Kidney epithelial cell (primary cell): ENCODE data around the gene CABLES1. TPM values are rescaled to one million over a fixed set of nuclear protein-coding genes. Genes with fewer than 3 reads are reported as not detected.

Experiments used
- DNase-seq: peaks from one replicate; pipeline ENCODE4 v3.0.0-alpha.2; 2010; ENCODE audit warnings: low read depth
- H3K27me3 ChIP-seq: 2 replicates; pipeline ENCODE4 v1.6.0; 2011; ENCODE audit warnings: low read length; ENCODE audit not compliant: control insufficient read depth, insufficient read depth
- H3K36me3 ChIP-seq: 2 replicates; pipeline ENCODE4 v1.5.1; 2011; ENCODE audit warnings: low read length; ENCODE audit not compliant: control insufficient read depth, insufficient read depth
- H3K4me3 ChIP-seq: 2 replicates; pipeline ENCODE4 v1.5.1; 2011; ENCODE audit warnings: low read depth, mild to moderate bottlenecking, control low read depth, low read length
- total RNA-seq: library from RNA; depleted of rRNA; stranded (reverse); fragments of >200 nt; gene quantifications from 2 replicates; pipeline ENCODE4 v1.2.3, GENCODE V29; 2015
- TF ChIP-seq, protein P1 (sequence below): IDR thresholded peaks from 2 replicates; pipeline ENCODE4 v1.5.1; 2011; ENCODE audit warnings: mild to moderate bottlenecking, moderate library complexity, low read length, control low read depth, inconsistent platforms; ENCODE audit not compliant: insufficient read depth, poor library complexity, severe bottlenecking

Gene CABLES1
- total RNA-seq, 1 donor from 2014 or later, result 9.6 TPM

DNA sequence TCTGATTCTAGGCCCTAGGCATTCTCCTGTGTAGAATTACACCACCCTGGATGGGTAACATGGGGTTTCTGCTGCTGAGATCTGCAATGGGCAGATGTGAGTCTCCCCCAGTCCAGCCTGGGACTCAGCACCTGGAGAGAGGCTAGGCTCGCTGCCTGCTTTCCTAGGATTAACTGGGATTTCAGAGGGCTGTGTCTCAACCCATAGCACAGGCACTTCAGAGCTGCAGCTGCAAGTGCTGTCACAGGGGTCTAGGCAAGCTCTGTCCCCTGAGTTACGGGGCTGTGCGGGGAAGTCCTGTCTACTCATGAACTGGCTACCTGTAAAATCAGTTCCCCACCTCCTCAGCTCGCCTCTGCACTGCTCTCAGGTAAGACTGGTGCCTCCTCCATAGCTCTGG lies 51.5 kb downstream of the CABLES1 start:
- TF ChIP-seq, protein P1, sequence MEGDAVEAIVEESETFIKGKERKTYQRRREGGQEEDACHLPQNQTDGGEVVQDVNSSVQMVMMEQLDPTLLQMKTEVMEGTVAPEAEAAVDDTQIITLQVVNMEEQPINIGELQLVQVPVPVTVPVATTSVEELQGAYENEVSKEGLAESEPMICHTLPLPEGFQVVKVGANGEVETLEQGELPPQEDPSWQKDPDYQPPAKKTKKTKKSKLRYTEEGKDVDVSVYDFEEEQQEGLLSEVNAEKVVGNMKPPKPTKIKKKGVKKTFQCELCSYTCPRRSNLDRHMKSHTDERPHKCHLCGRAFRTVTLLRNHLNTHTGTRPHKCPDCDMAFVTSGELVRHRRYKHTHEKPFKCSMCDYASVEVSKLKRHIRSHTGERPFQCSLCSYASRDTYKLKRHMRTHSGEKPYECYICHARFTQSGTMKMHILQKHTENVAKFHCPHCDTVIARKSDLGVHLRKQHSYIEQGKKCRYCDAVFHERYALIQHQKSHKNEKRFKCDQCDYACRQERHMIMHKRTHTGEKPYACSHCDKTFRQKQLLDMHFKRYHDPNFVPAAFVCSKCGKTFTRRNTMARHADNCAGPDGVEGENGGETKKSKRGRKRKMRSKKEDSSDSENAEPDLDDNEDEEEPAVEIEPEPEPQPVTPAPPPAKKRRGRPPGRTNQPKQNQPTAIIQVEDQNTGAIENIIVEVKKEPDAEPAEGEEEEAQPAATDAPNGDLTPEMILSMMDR, result no peak
- no peak for DNase-seq

DNA sequence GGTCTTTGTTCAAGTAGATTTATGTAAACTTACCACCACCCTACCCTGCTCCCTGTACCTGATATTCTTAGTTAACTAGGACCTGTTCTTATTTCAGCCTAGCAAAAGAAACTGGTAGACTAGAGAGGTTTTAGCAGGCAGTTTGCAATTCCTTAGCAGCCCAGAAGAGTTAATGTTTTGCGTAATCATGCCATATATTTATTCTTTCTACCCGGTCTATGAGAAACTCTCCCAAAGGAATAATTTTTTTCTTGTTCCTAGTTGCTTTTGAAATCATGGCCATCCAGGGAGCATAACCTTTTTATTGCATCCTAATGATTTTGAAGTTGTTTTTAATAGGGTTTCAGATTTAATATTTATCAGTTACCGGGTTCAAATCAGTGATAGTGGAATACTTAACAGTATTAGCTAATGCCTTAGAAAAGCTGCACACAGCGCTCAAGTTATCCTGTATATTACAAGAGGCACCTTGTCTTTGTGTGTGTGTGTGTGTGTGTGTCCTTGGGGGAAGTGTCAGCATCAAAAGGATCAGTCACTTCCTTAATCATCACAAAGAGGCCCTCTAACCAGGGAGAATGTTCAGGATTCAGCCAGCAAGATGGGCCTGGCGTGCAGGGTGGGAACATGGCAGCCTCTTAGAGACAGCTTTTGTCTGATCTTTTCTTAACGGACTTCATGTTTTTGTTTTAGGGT lies 52.9 kb downstream of the CABLES1 start:
- Histone ChIP-seq H3K27me3 (no peaks in the 10 kb centered on the region), H3K36me3 (no peaks in the 10 kb centered on the region), H3K4me3 (no peak overlapping the region)
- no peak for DNase-seq
- TF ChIP-seq, protein P1, result no peak

More for the DNA sequence above, 51.5 kb downstream of the CABLES1 start:
- Histone ChIP-seq H3K4me3 (no peak overlapping the region), H3K36me3 (no peaks in the 10 kb centered on the region), H3K27me3 (no peaks in the 10 kb centered on the region)

DNA sequence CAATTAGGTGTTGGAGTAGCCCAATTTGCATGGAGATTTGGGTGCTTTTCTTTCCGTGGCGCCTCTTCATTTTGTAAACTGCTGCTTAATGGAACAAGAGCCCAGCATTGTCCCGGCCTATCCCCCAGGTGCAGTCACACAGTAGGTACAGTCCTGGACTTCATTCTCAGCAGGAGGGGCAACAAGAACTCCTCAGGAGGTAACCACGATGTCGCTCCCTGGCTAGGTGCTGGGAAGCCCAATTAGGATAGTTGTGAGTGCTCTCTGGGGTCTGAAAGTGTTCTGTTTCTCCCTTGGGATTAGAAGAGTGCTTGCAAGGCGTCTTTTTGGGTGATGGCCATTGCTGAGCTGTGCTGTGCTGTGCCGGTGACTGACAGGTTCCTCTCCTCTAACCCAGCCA lies 53.8 kb downstream of the CABLES1 start:
- no peaks in the 10 kb centered on the region for H3K27me3 ChIP-seq
- TF ChIP-seq, protein P1, result no peak
- no peak for DNase-seq

DNA sequence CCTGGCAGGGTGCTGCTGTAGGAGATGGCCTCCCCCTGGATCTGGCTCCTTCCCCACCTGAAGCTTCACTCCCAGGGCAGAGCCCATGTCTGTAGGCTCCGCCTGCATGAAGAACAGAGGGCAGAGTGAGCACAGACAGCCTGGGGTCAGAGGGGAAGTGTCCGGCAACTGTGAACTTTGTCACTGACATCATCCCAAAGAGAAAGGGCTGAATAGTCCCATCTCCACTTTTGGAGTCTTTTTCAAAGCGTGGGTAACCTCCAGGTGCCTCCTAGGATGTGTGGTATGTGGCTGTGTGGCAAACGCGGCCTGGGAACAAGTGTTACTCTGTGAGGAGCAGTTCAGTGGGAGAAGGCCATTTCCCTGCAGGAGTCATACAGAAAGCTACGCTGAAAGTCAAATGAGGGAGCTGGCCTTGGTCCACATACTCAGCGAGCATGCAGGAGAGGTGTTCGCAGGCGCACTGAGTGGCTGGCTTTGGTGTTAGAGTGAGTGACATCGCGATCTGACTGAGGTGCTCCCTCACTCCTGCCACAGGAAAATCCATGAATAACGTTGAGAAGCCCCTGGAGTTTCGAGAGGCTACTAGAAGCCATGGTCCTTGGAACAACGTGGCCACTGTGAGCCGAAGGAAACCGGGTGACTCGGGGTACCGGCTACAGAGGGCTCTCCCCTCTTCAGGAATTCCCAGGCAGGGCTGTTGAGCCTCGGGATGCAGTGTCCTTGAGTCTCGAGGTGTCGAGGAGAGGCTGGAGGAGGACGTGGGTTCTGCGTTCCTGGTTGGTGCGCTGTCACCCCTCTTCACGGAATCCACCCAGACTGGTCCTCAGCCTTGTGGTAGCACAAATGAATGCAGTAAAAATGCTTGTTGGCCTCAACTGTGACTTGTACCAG lies 54.7 kb downstream of the CABLES1 start:
- no peaks in the 10 kb centered on the region for H3K27me3 ChIP-seq
- H3K36me3 ChIP-seq, result no peaks in the 10 kb centered on the region
- no peak overlapping the region for H3K4me3 ChIP-seq
- DNase-seq, result no peak
- TF ChIP-seq, protein P1, result no peak

More for the DNA sequence above, 53.8 kb downstream of the CABLES1 start:
- Histone ChIP-seq H3K36me3 (no peaks in the 10 kb centered on the region), H3K4me3 (no peak overlapping the region)

DNA sequence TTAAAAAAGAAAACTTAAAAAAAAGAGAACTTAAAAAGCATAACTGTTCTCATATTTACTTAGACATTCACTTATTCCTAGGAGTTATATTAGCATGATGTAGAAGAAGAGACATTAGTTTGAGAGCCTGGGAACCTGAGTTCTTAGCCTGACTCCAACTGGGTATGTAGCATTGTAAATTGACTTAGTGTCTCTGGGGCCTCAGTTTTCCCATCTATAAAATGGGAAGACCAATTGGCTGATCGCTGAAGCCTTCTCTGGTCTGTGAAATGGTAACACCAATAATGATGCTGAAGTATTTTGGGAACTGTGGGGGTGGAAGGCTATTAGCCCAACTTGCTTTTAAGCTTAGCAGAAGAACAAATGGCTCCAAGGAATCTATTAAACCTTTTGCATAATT lies 55.9 kb downstream of the CABLES1 start:
- no peak for DNase-seq
- Histone ChIP-seq H3K36me3 (no peaks in the 10 kb centered on the region), H3K4me3 (no peak overlapping the region), H3K27me3 (no peaks in the 10 kb centered on the region)
- TF ChIP-seq, protein P1, result no peak
